Stimulated activated CD8-positive, alpha-beta memory T cell treated with anti-CD3 and anti-CD28 coated beads, Interleukin-15, amount 100 ng/mL, for 1 hour (primary cell): ENCODE measurements around the gene PCED1A.
"Not testable (repeated sequence)": the region's sequence is repeated elsewhere in the genome, so short reads cannot be mapped to it uniquely, and the experiment has no call there.

ENCODE experiments used
- DNase-seq: peaks from one replicate; pipeline ENCODE4 v3.0.0-alpha.2; 2020; ENCODE audit warnings: low read depth

Gene PCED1A

DNA sequence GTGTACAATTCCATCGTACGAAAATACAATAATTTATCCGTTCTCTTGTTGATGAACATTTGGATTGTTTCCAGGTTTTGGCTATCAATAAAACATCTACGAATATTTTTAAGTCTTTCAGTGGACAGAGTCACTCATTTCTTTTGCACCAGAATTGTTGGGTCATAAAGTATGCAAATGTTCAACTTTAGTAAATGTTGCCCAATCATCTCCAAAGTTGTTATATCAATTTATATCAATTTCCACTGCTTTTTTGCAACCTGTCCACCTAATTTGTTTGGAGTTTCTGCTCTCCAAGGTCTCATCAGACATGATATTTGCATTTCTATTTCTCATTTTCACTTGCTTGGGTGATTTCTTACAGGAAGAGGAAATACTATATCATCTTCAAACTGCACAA lies 13.8 kb downstream of the PCED1A start:
- DNase-seq, result no peak

DNA sequence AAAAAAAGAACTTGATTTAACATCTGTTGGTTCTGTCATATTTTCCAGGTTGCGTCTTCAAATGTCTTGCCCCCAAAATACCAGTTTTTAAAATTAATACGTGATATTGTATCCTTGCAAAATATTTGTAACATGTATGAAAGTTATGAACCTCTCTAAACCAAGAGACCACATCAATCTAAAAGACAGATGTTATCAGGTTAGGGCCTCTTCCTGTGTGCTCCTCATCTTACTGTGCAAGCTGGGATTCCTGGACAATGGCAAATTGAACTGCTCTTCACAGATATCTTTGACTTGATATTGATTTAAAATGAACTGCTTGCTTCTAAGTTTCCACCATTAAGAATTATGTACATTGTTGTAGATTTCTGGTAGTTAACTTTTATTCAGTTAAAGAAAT lies 14.7 kb downstream of the PCED1A start:
- no peak for DNase-seq

DNA sequence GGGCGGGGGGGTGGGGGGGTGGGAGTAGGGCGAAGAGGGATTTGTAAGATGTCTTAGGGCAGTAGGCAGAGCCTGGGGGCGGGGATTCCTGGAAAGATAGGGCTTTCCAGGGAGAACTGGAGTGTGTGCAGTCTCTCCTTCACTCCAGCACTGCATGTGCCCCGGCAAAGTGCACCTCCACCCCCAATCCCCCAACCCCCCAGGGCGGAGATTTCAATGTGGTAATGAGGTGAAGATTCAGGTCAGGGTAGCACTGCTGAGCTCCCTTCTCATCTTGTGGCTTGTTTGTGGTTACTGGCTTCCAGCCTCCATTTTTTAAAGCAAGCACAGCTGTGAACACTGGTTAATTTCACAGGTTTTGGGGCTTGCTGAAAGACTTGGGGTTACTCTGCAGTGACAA lies 18.4 kb downstream of the PCED1A start:
- DNase-seq, result no peak

DNA sequence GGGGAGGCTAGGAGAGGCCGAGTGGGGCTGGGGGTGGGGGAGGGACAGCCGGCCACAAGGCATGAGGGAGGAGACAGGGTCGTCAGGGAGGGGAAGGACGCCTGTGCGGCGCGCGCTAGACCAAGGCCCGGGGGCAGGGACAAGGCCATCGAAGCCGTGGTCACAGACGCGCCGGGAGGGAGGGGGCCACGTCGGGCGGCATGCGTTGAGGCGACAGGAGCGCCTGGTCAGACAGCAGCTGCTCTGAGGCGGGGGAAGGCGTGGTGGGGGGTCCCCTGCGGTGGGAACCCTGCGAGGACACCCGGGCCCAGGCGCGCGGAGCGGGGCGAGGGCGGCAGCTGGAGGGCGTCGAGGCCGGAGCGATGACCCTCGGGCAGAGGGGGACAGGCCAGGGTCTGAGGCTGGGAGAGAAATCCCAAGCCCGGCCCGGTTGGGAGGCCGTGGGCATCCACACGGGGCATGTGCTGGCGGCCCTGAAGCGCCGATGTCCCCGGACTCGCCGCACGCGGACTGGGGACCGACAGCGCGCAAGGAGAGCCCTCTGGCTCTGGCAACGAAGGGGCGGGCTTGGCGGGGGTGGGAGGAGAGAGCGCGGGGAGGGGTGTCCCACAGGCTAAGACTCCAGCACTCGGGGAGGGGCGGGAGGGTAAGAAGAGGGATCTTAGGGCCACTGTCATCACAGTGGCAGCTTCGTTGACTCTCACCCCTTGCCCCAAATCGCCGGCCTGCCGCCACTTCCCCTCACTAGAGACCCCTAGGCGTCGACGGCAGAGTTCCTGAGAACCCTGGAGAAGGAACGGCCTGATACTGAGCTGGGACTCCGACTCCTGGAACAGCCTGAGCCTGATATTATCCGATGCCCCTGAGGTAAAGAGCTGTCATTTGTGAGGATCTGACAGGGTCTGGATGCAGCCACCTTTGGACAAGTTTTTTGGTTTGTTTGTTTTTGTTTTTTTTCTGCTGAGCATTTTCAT lies 19.3 kb downstream of the PCED1A start:
- no peak for DNase-seq

DNA sequence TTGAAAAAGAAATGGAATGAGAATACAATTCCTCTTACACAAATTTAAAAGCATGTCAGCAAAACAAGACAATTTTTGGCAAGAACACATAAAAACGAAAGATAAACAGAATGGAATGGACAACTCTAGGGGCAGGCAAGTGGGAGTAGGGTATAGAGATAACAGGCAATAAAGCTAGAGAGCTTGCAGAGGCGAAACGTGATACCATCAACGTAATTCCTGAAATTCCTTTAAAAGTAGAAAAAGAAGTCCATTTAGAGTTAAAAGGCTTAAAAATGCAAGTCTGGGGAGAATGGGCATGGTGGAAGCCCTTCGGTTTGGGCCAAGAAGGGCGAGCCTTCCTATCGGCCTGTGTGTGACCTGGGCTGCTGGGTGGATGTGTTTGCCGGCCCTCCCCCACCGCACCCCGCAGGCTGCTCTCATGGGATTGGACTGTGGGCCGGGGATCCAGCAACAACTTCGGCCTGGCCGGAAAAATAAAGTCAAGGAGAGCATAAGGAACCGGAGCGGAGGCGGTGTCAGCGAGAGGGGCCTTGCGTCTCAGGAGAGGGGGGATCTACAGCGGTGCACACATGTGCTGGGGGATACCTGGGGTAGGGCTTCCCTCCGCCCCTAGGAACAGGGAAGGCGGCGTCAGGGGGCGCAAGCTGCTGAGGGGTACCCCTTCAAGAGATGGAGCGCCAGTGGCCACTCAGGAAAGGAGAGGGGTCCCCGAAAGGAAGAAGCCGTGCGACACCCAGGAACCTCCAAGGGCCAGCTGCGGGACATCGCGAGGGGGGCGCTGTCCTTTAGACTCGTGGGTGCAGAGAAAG lies 20.2 kb downstream of the PCED1A start:
- DNase-seq, result no peak

DNA sequence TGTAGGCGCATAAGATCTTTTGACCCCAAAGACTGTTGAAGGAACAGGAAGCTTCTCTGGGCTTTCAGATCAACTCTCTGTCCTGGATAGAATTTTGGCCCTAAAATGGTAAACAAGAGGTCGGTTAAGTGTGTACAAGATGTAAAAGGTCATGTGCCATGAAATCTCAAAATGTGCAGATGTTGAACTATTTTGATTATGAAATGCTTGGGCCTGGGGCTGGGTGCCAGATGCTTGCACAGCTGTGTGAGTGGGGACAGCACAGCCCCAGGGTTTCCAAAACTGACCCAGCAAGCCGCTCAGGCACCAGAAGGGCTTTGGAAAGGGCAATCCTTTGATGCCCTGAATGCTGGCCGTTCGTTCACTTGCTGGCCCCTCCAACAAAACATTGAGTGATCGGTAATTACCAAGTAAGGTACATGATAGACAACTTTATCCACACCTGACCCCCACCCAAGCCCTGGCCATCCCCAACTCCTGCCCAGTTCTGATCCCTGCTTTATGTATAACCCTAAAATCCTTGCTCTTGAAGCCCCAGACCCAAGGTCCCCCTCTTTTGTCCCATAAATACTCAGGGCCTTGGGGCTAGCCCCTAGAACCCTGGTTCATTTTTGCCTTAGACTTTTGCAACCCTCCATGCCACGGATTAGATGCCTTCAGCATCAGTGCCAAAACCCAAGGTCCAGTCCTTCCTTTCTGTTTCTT lies 22.4 kb downstream of the PCED1A start:
- DNase-seq, result no peak

DNA sequence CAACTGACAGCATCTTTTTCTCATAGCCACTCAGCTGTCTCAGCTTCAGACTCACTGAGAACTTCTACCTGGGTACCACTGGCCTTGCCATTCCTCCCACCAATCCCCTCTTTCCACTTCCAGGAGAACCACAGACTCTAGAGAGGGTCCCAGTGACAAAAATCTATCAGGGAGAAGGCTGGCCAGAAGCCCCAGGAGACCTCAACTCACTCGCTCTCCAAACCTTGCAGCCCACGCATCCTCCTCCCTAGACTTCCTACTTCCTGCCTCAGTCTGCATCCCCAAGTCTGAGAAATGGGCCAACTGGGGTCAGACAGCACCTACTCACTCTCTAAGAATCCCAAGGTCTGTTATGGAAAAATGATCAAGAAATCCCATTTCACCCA lies 23.1 kb downstream of the PCED1A start:
- no peak for DNase-seq

DNA sequence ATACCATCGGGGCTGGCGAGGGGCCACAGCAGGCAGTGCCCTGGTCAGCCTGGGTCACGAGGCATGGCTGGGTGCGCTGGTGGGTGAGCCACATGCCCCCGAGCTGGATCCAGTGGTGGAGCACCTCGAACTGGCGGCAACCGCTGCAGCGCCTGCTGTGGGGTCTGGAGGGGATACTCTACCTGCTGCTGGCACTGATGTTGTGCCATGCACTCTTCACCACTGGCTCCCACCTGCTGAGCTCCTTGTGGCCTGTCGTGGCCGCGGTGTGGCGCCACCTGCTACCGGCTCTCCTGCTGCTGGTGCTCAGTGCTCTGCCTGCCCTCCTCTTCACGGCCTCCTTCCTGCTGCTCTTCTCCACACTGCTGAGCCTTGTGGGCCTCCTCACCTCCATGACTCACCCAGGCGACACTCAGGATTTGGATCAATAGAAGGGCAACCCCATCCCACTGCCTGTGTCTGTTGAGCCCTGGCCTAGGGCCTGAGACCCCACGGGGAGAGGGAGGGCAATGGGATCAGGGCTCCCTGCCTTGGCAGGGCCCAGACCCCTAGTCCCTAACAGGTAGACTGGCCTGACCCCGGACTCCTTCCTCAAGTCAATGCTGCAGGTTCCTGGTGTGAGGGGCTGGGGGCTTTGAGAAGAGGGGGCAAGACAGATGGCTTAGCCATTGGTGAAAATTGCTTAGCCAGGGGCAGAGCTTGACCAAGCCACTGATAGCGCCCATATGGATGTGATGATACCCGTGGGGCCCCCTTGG lies 23.7 kb downstream of the PCED1A start:
- DNase-seq, result no peak

DNA sequence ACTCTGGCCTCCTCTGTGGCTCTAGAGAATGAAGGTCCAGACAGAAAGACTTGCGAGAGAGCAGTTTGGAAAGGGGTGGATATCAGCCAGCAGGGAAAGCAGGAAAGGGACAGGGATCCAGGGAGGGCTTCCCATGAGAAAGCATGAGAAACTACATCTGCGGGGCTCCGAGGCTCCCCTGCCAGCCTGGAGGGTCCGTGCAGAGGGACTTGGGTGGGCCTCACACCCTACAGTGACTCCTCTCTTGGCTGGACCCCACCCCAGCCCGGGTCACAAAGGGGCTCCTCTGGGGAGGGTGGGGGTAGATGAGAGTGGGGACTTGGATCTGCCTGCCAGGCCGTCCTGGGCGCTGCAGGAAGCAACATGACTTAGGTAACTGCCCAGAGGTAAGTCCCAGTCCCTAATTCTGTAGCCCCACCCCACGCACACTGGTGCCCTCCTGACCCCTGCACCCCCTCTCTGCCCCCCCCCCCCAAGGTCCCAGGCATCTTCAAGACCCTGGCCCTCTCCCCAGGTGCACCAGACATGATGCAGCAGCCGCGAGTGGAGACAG lies 24.3 kb downstream of the PCED1A start, which contains the start of gene TMEM239:
TSS of gene TMEM239 (plus strand) at position 335 of the 553 bp plus-strand sequence. CDS start at position 526, 191 bp downstream.
- no peak for DNase-seq

DNA sequence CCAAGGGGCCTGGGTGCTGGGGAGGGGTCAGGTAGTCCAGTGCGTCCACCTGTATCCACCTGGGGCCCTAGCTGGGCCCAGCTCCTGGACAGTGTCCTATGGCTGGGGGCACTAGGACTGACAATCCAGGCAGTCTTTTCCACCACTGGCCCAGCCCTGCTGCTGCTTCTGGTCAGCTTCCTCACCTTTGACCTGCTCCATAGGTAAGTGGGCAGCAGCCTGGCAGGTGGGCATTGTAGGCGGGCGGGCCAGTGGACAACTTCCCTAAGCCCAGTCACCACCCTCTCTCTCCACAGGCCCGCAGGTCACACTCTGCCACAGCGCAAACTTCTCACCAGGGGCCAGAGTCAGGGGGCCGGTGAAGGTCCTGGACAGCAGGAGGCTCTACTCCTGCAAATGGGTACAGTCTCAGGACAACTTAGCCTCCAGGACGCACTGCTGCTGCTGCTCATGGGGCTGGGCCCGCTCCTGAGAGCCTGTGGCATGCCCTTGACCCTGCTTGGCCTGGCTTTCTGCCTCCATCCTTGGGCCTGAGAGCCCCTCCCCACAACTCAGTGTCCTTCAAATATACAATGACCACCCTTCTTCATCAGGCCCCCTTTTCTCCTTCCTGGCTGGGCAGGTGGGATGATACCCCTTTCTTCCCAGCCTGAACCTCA lies 25.1 kb downstream of the PCED1A start:
- DNase-seq, result no peak

DNA sequence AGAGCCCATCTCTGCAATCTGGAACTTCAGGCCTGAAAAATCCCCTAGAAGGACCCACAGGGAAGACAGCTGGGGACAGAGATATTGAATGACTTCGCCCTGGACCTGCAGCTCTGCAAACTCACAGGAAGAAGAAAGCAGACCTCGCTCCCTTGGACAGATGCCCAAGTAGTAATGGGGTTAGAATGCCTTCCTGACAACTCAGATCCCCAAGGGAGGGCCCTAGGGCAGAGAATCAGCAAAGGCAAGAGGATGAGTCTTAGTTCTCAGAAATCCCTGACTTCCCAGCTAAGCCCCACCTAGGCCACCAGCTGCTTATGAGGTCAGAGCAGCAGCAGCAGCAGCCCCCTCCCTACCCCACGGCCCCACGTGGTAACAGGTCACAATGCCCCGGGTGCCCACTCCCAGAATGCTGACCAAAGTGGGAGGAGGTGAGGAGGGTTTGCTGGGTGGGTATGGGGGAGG lies 25.8 kb downstream of the PCED1A start, which contains the start of gene C20orf141:
TSS of gene C20orf141 (plus strand) at position 401 of the 465 bp plus-strand sequence. CDS start 198 bp downstream, outside the sequence.
- no peak for DNase-seq

DNA sequence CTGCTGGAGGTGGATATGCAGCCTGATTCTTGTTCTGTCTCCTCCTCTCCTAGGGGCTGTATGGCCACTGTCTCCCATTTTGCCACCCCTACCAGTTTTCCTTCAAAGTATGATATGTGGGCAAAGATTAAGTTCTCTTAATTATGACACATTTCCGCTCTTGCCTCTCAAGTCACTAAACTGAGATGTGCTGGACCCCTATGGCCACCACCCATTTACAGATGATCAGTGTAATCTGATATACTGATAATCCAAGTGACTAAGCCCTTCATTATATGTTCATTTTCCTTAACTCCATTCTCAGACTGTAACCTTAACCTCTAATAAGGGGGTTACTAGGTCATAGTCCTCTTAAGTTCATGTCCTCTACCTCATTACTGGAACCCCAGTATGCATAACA lies 26.4 kb downstream of the PCED1A start:
- DNase-seq, result no peak

DNA sequence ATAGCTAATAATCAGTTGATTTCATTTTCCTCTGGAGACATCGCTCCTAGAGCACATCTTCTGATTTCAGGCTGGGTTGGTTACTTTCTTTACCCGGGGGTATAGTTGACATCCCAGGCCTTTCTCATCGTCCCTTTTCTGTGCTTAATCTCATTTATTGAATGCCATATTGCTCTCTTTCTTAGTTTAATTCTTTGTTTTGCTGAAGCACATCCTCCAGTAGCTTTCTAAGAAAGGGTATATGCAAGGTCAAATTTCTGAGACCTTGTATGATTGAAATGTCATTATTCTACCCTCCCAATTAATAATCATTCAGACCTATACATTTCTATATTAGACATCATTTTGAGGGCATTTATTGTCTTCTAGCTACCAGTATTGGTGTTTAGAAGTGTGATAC lies 28.3 kb downstream of the PCED1A start:
- DNase-seq, result no peak

DNA sequence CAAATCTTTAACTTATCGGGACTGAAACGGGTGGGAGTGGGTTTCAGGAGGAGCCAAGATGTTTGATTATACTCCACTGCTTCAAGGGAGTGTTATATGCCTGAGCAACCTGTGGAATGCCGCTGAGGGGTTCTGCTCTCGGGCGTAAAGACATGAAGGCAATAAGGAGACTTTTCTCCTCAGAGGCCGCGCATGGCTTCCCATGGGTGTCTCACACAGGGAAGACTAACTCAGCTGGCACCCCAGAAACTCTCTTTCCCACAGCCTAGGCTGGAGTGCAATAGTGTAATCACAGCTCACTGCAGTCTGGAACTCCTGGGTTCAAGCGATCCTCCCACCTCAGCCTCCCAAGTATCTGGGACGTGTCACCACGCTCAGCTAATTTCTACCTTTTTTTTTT lies 30.8 kb downstream of the PCED1A start:
- no peak for DNase-seq

DNA sequence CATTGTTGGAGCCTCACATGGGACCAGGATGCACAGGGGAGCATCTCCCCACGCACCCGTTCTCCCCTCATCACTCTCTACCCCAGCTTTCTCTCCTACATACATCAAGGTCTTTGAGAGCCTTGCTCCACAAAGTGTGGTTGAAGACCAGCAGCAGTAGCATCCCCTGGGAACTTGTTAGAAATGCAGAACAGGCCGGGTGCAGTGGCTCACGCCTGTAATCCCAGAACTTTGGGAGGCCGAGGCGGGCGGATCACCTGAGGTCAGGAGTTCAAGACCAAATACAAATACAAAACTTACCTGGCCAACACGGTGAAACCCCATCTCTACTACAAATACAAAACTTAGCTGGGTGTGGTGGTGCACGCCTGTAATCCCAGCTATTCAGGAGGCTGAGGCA lies 32.5 kb downstream of the PCED1A start:
- not testable (repeated sequence) for DNase-seq

DNA sequence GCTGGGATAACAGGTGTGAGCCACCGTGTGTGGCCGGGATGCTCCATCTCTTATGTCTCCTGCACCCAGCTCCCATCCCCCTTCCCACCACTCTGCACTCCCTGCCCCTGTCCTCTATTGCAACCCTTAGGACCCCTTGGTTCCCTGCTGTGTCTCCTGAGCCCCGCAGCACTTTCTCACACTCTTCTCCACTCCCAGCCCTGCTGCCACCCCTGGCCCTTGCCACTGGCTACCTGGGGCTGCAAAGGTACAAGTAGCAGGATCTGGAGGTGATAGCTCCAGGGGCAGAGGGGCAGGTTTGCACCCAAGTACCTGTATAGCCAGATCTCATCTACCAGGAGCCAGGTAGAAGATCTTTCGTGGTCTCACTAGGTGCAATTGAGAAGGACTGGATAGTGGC lies 33.4 kb downstream of the PCED1A start:
- no peak for DNase-seq

DNA sequence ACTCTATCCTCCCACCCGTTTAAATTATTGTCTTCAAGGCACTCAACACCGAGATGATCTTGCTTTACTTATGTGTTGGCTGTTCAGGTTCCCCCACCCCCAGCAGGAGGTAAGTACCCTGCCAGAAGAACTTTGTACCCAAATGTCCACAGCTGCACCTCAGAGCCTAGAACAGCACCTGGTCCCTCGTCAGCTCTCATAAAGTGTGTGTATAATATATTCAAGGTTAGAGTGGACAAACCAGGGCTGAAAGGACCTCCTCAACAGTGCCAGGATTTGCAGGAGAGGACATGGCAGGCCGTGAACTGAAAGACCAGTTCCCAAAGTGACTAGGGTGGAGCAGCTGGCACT lies 34.1 kb downstream of the PCED1A start:
- DNase-seq, result no peak

DNA sequence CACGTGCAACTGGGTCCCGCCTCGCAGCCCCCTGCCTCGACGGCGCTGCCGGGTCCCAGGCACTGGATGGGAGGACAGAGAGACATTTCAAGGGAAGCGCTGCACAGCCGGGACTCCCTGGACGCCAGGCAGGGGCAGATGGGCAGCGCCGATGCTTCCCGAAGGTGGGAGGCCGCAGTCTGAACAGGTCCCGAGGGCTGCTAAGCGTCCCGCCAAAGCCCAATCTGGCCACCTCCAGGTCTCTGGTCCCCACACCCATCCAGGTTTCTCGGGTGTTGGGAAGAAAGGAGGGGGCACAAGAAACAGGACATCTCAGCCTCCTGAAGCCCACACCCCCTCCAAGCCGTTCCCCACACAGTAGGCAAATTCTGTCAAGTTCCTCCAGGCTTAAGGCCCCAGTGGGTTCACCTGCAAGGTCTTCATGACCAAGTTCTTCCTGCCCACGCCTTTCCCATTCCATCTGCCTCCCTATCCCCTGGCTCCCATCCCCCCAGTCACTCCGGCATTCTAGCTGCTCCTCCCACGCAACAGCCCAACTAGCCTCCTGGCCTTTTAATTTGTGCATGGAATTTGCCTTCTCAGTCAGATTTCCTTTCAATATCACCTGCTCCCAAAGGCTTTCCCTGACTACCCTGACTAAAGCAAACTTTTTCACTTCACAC lies 34.6 kb downstream of the PCED1A start:
- no peak for DNase-seq

DNA sequence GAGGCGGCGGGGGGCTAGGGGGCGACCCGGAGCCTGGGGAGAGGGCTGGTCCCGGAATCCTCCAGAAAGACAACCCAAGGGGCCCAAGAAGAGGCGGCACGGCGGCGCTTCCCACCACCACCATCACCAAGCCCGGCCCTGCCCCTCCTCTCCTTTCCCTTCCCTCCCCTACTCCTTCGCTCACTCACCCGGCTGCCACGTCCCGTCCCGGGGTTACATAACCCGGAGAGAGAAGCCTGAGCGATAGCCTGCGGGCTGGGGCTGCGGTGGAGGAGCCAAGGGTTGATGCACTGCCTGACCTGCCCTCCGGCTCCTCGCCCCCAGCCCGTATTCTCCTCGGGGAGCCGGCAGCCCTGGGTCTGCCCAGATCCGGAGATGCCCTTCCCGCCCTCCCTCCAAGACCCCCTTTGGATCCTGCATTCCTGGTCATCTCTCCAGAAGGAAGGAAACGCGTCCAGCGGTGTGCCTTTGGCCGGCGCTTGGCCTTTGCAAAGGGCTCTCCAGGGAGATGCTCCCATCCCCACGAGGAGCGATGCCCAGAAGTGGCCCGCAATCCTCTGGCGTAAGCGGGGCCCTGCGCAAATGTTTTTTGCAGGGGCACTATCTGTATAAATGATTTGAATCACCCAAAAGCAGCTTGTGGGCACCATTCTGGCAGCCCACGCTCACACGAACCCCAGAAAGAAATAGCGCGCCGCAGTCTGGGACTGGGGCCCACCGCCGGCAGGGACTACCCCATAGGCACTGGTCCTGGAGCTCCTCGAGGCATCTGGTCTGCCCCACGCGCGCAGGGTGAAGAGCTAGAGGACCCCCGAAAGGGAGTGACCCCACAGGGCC lies 35.4 kb downstream of the PCED1A start:
- DNase-seq, result no peak
